Smooth muscle cell (in vitro differentiated cells): ENCODE data around the gene STRADA. TPM values are rescaled to one million over a fixed set of nuclear protein-coding genes. Genes with fewer than 3 reads are reported as not detected.
A peak's percentile ranks its signal among the peaks of the same experiment; 100 is the strongest.

Experiments
- DNase-seq: peaks from one replicate; lab custom pipeline; 2025; ENCODE audit not compliant: unreplicated experiment; lab: John Stamatoyannopoulos, UW
- H2AFZ ChIP-seq: fragments of 200-600 bp; sonication (generic); 2 replicates; pipeline ENCODE4 v1.6.0; 2016; ENCODE audit warnings: antibody characterized with exemption, low read depth, mild to moderate bottlenecking
- H3F3A ChIP-seq: fragments of 200-600 bp; sonication (generic); 2 replicates; pipeline ENCODE4 v1.6.0; 2017; ENCODE audit warnings: antibody characterized with exemption, low read depth
- H3K27ac ChIP-seq: fragments of 200-600 bp; sonication (generic); 2 replicates; pipeline ENCODE4 v1.5.1; 2016; ENCODE audit warnings: low read depth, mild to moderate bottlenecking
- H3K27me3 ChIP-seq: fragments of 200-600 bp; sonication (generic); 2 replicates; pipeline ENCODE4 v1.6.1; 2016; ENCODE audit warnings: low read depth, mild to moderate bottlenecking
- H3K36me3 ChIP-seq: fragments of 200-600 bp; sonication (generic); 2 replicates; pipeline ENCODE4 v1.5.1; 2016; ENCODE audit warnings: low read depth
- H3K4me1 ChIP-seq: fragments of 200-600 bp; sonication (generic); 2 replicates; pipeline ENCODE4 v1.5.1; 2016; ENCODE audit warnings: low read depth
- H3K4me2 ChIP-seq: fragments of 200-600 bp; sonication (generic); 2 replicates; pipeline ENCODE4 v1.6.0; 2016; ENCODE audit warnings: mild to moderate bottlenecking
- H3K4me3 ChIP-seq: fragments of 200-600 bp; sonication (generic); 2 replicates; pipeline ENCODE4 v1.5.1; 2016; ENCODE audit warnings: mild to moderate bottlenecking
- H3K79me2 ChIP-seq: fragments of 200-600 bp; sonication (generic); 2 replicates; pipeline ENCODE4 v1.6.0; 2016; ENCODE audit warnings: low read depth, mild to moderate bottlenecking
- H3K9ac ChIP-seq: fragments of 200-600 bp; sonication (generic); 2 replicates; pipeline ENCODE4 v1.6.0; 2016; ENCODE audit warnings: low read depth
- H3K9me3 ChIP-seq: fragments of 200-600 bp; sonication (generic); replicated peaks from 2 replicates; pipeline ENCODE4 v1.5.1; 2016; ENCODE audit warnings: low read depth
- H4K20me1 ChIP-seq: fragments of 200-600 bp; sonication (generic); 2 replicates; pipeline ENCODE4 v1.6.0; 2016; ENCODE audit warnings: low read depth
- WGBS: methylation state at CpG from one replicate; pipeline ENCODE4 v1.1.7; 2016; ENCODE audit warnings: low lambda C conversion rate; 5-methylcytosine and 5-hydroxymethylcytosine counted together
- polyA plus RNA-seq: library from polyadenylated mRNA; unstranded; fragments of >200 nt; fragmentation: Nextera tagmentation; extraction: Ambion mirVana; gene quantifications from 2 replicates; pipeline ENCODE4 v1.2.1, GENCODE V29; 2016
- total RNA-seq: library from RNA; depleted of rRNA; stranded (reverse); fragments of >200 nt; gene quantifications from 2 replicates; pipeline ENCODE4 v1.2.3, GENCODE V29; 2014
- TF ChIP-seq, protein P1 (sequence below): fragments of 200-600 bp; sonication (generic); IDR thresholded peaks from 2 replicates; pipeline ENCODE4 v1.5.1; 2017; ENCODE audit warnings: borderline replicate concordance, mild to moderate bottlenecking, antibody characterized with exemption; ENCODE audit not compliant: insufficient read depth, poor library complexity, severe bottlenecking

The STRADA gene
- total and polyA plus RNA-seq, 2 experiments from 2014 or later: 13.6 to 26.8 TPM

GRCh38 chr17:63701868-63702720 is 39.5 kb downstream of the STRADA start:
- no peak overlapping the region for H3K4me3 ChIP-seq
- H2AFZ ChIP-seq: no peak overlapping the region
- H3K4me1 ChIP-seq: peaks cover 13% of the 10 kb centered on the region
- peaks cover 20% of the 10 kb centered on the region for H4K20me1 ChIP-seq
- no peak overlapping the region for H3K9ac ChIP-seq
- H3K4me2 ChIP-seq: peak overlapping the region; percentile 95
- no peaks in the 10 kb centered on the region for H3K79me2 ChIP-seq
- no peak for DNase-seq
- no peaks in the 10 kb centered on the region for H3K36me3 ChIP-seq
- H3K9me3 ChIP-seq: no peaks in the 10 kb centered on the region
- WGBS: 84% methylated on average over 14 of the region's 19 CpGs
- TF ChIP-seq, protein P1, sequence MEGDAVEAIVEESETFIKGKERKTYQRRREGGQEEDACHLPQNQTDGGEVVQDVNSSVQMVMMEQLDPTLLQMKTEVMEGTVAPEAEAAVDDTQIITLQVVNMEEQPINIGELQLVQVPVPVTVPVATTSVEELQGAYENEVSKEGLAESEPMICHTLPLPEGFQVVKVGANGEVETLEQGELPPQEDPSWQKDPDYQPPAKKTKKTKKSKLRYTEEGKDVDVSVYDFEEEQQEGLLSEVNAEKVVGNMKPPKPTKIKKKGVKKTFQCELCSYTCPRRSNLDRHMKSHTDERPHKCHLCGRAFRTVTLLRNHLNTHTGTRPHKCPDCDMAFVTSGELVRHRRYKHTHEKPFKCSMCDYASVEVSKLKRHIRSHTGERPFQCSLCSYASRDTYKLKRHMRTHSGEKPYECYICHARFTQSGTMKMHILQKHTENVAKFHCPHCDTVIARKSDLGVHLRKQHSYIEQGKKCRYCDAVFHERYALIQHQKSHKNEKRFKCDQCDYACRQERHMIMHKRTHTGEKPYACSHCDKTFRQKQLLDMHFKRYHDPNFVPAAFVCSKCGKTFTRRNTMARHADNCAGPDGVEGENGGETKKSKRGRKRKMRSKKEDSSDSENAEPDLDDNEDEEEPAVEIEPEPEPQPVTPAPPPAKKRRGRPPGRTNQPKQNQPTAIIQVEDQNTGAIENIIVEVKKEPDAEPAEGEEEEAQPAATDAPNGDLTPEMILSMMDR: no peak
- H3K27ac ChIP-seq: no peak overlapping the region
- H3K27me3 ChIP-seq: no peaks in the 10 kb centered on the region
- H3F3A ChIP-seq: no peaks in the 10 kb centered on the region

DNA sequence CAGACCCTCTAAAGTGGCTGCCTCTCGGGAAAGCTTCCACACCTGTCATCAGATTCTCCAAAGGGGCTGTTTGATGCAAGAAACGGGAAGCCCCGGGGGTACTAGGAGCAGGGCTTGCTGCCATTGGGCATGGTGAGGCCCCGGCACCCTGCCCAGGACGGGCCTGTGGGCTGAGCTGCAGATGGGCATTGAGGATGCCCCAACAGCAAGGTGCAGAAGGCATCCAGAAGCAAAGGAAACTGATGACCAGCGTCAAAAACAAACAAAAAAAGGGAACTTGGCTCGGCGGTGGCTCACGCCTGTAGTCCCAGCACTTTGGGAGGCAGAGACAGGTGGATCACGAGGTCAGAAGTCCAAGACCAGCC is 40.2 kb downstream of the STRADA start:
- Histone ChIP-seq H3K36me3 (no peaks in the 10 kb centered on the region), H3K9ac (no peak overlapping the region), H3K4me1 (peaks cover 13% of the 10 kb centered on the region), H3F3A (no peaks in the 10 kb centered on the region), H3K79me2 (no peaks in the 10 kb centered on the region), H4K20me1 (peaks cover 20% of the 10 kb centered on the region), H3K27ac (no peak overlapping the region), H3K4me3 (peak overlapping the region; percentile 26), H3K27me3 (no peaks in the 10 kb centered on the region), H3K4me2 (peak overlapping the region; percentile 95), H2AFZ (no peak overlapping the region), H3K9me3 (no peaks in the 10 kb centered on the region)
- DNase-seq: no peak
- WGBS: 76% methylated on average over 10 of the region's 10 CpGs
- TF ChIP-seq, protein P1: no peak

GRCh38 chr17:63700528-63701455 is 40.8 kb downstream of the STRADA start:
- WGBS: 9% methylated on average over 76 of the region's 88 CpGs
- Histone ChIP-seq H3K4me1 (peaks cover 13% of the 10 kb centered on the region), H3K27me3 (no peaks in the 10 kb centered on the region), H3K79me2 (no peaks in the 10 kb centered on the region), H3K4me2 (peak overlapping the region; percentile 95), H3K4me3 (peak overlapping the region; percentile 65), H3F3A (no peaks in the 10 kb centered on the region), H3K9me3 (no peaks in the 10 kb centered on the region), H3K27ac (peak overlapping the region; percentile 56), H3K36me3 (no peaks in the 10 kb centered on the region), H2AFZ (no peak overlapping the region), H3K9ac (no peak overlapping the region), H4K20me1 (peaks cover 20% of the 10 kb centered on the region)
- peak; percentile 17 for DNase-seq
- TF ChIP-seq, protein P1: peak; percentile 25
